ENCODE data around the gene MORN4. TPM values are rescaled to one million over a fixed set of nuclear protein-coding genes. Genes with fewer than 3 reads are reported as not detected.

MORN4 gene
- total and polyA plus RNA-seq, 2 of the 13 experiments (the other 11 are each of a cell fraction or from before 2014, with no cell fraction given) = 3.4 to 9.1 TPM

GRCh38 chr10:97573672-97574071 lies 59.6 kb downstream of the MORN4 start:
- Histone ChIP-seq H3K9me3 (ENCODE audit: low read length) (no peaks in the 10 kb centered on the region), H3K4me3 (replicated peaks in 1 of 3; ENCODE audit: insufficient read depth in 1 of 3, low read depth in 2 of 3, low read length in 3 of 3) (no peak overlapping the region), H3K27ac (ENCODE audit: extremely low read length, insufficient read depth, low read length) (no peak overlapping the region), H3K4me1 (ENCODE audit: insufficient read depth, low read length) (peaks cover 17% of the 10 kb centered on the region), H4K20me1 (ENCODE audit: insufficient read depth, low read length) (no peaks in the 10 kb centered on the region), H3K9ac (ENCODE audit: insufficient read depth, low read depth, low read length) (no peak overlapping the region), H2AFZ (ENCODE audit: low read length) (no peak overlapping the region), H3K4me2 (ENCODE audit: low read depth, low read length) (no peak overlapping the region), H3K79me2 (ENCODE audit: insufficient read depth, low read length) (no peaks in the 10 kb centered on the region), H3K27me3 (ENCODE audit: control insufficient read depth in 1 of 2, insufficient read depth in 2 of 2, low read length in 2 of 2) (no peaks in the 10 kb centered on the region), H3K36me3 (replicated peaks in 1 of 2; ENCODE audit: control insufficient read depth in 1 of 2, insufficient read depth in 2 of 2, low read length in 2 of 2) (peaks cover 3 to 8% of the 10 kb centered on the region in 2 experiments; a peak in 3 of 5 replicates)
- no peak for TF ChIP-seq TRIM24 (CRISPR knock-in tag; IDR thresholded peaks at IDR 0.05)
- TF ChIP-seq KDM3A (CRISPR knock-in tag; IDR thresholded peaks at IDR 0.05; ENCODE audit: low read depth) = no peak
- TF ChIP-seq TGIF2 (CRISPR knock-in tag; IDR thresholded peaks at IDR 0.05) = no peak
- no peak for TF ChIP-seq HDAC2 (CRISPR knock-in tag; IDR thresholded peaks at IDR 0.05)
- TF ChIP-seq PTBP1 (IDR thresholded peaks at IDR 0.05; ENCODE audit: low read depth, low read length, poor library complexity, severe bottlenecking) = no peak
- TF ChIP-seq DR1 (CRISPR knock-in tag; IDR thresholded peaks at IDR 0.05) = no peak
- TF ChIP-seq, protein P1, sequence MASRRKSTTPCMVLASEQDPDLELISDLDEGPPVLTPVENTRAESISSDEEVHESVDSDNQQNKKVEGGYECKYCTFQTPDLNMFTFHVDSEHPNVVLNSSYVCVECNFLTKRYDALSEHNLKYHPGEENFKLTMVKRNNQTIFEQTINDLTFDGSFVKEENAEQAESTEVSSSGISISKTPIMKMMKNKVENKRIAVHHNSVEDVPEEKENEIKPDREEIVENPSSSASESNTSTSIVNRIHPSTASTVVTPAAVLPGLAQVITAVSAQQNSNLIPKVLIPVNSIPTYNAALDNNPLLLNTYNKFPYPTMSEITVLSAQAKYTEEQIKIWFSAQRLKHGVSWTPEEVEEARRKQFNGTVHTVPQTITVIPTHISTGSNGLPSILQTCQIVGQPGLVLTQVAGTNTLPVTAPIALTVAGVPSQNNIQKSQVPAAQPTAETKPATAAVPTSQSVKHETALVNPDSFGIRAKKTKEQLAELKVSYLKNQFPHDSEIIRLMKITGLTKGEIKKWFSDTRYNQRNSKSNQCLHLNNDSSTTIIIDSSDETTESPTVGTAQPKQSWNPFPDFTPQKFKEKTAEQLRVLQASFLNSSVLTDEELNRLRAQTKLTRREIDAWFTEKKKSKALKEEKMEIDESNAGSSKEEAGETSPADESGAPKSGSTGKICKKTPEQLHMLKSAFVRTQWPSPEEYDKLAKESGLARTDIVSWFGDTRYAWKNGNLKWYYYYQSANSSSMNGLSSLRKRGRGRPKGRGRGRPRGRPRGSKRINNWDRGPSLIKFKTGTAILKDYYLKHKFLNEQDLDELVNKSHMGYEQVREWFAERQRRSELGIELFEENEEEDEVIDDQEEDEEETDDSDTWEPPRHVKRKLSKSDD (CRISPR knock-in tag; IDR thresholded peaks at IDR 0.05; ENCODE audit: low read depth) = no peak
- no peak for TF ChIP-seq ZBTB20 (CRISPR knock-in tag; IDR thresholded peaks at IDR 0.05; ENCODE audit: borderline replicate concordance, low read depth)
- no peak for TF ChIP-seq ZNF431 (CRISPR knock-in tag; IDR thresholded peaks at IDR 0.05; ENCODE audit: borderline replicate concordance, low read depth)
- TF ChIP-seq REL (CRISPR knock-in tag; conservative IDR thresholded peaks at IDR 0.05) = no peak
- no peak for TF ChIP-seq HOXD1 (CRISPR knock-in tag; IDR thresholded peaks at IDR 0.05)
- TF ChIP-seq KDM5B (CRISPR knock-in tag; IDR thresholded peaks at IDR 0.05; ENCODE audit: borderline replicate concordance) = no peak
- no peak for TF ChIP-seq ZFP36L1 (CRISPR knock-in tag; IDR thresholded peaks at IDR 0.05)
- TF ChIP-seq, protein P2, sequence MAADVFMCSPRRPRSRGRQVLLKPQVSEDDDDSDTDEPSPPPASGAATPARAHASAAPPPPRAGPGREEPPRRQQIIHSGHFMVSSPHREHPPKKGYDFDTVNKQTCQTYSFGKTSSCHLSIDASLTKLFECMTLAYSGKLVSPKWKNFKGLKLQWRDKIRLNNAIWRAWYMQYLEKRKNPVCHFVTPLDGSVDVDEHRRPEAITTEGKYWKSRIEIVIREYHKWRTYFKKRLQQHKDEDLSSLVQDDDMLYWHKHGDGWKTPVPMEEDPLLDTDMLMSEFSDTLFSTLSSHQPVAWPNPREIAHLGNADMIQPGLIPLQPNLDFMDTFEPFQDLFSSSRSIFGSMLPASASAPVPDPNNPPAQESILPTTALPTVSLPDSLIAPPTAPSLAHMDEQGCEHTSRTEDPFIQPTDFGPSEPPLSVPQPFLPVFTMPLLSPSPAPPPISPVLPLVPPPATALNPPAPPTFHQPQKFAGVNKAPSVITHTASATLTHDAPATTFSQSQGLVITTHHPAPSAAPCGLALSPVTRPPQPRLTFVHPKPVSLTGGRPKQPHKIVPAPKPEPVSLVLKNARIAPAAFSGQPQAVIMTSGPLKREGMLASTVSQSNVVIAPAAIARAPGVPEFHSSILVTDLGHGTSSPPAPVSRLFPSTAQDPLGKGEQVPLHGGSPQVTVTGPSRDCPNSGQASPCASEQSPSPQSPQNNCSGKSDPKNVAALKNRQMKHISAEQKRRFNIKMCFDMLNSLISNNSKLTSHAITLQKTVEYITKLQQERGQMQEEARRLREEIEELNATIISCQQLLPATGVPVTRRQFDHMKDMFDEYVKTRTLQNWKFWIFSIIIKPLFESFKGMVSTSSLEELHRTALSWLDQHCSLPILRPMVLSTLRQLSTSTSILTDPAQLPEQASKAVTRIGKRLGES (CRISPR knock-in tag; IDR thresholded peaks at IDR 0.05; ENCODE audit: borderline replicate concordance) = no peak
- TF ChIP-seq SIN3B (IDR thresholded peaks at IDR 0.05; ENCODE audit: low read length) = no peak
- DNase-seq (ENCODE audit: low spot score) (no peak), ATAC-seq (no peak), FAIRE-seq (no peak)
- in situ Hi-C loops (cut with HindIII; ENCODE audit: extremely low pct_ligation_motif_present, low pct_unique_long_range_greater_than_20kb) = loop anchor here (5.0 kb wide), 1 partner anchor 39 kb away; no protein-coding TSS in a partner anchor
- ChIA-PET CTCF (ENCODE audit: low intra/inter-chr PET ratio, low total read pairs) (interaction anchor here (0.6 kb wide), 1 partner anchor 36 kb away, joined by 4 read pairs; no protein-coding TSS in a partner anchor), POLR2A (interaction anchor here (1.6 kb wide), 1 partner anchor 23 kb away, joined by 3 read pairs; no protein-coding TSS in a partner anchor)
- intact Hi-C loops (cut with micrococcal nuclease; ENCODE audit: unreplicated experiment) = no loop called here
- WGBS (ENCODE audit: low lambda C conversion rate) = 33% methylated on average over 2 of the region's 2 CpGs
- no TSS peak for BruUV-seq (replicated peaks)

Data from HepG2 (cell line).